GM10248 (cell line): ENCODE data around the gene DVL3.

Source experiments
- CTCF ChIA-PET: fragments of 300-600 bp; sonication (Branson Sonifier 250); formaldehyde crosslinking; extraction: SDS; loops from one replicate; lab custom pipeline; 2021; ENCODE audit warnings: antibody characterized with exemption; lab: Yijun Ruan, JAX
- POLR2A ChIA-PET: fragments of 350-650 bp; sonication (Branson Sonifier 250); formaldehyde crosslinking; extraction: SDS; loops from one replicate; lab custom pipeline; 2020; ENCODE audit warnings: antibody characterized with exemption; lab: Yijun Ruan, JAX
- DNase-seq: peaks from one replicate; pipeline ENCODE4 v3.0.0; 2012; ENCODE audit errors: extremely low spot score
- TF ChIP-seq, protein P1 (sequence below): IDR thresholded peaks from 2 replicates; pipeline ENCODE4 v1.5.1; 2012; ENCODE audit warnings: mild to moderate bottlenecking, low read depth; ENCODE audit errors: extremely low read depth, missing control alignments, control extremely low read depth

The DVL3 gene

DNA sequence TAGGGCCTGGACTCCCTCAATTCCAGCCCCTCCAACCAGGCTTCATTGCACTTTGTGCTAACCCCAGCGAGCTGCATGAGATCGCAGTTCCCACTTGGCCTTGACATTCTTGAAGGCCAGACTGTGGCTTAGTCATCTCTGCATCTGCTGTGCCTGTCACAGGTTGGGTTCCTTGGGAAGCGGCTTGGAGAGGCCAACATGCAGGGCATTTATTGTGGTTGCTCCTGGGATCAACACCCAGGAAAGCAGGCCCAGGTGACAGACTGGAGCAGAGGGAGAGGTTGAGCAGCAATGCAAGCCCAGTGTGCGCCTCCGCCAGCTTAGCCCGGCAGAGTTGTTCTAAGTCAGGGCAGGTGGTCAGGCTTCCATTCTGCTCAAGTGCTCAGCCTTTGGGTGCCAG is 41.4 kb downstream of the DVL3 start:
- TF ChIP-seq, protein P1, sequence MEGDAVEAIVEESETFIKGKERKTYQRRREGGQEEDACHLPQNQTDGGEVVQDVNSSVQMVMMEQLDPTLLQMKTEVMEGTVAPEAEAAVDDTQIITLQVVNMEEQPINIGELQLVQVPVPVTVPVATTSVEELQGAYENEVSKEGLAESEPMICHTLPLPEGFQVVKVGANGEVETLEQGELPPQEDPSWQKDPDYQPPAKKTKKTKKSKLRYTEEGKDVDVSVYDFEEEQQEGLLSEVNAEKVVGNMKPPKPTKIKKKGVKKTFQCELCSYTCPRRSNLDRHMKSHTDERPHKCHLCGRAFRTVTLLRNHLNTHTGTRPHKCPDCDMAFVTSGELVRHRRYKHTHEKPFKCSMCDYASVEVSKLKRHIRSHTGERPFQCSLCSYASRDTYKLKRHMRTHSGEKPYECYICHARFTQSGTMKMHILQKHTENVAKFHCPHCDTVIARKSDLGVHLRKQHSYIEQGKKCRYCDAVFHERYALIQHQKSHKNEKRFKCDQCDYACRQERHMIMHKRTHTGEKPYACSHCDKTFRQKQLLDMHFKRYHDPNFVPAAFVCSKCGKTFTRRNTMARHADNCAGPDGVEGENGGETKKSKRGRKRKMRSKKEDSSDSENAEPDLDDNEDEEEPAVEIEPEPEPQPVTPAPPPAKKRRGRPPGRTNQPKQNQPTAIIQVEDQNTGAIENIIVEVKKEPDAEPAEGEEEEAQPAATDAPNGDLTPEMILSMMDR, result no peak
- DNase-seq, result no peak
- ChIA-PET POLR2A (no interaction called here), CTCF (interaction anchor here (1.0 to 4.4 kb wide), 3 partner anchors 20 to 301 kb away, joined by 3 to 17 read pairs (median 4); no protein-coding TSS in a partner anchor)

GRCh38 chr3:184198509-184198908 is 43.3 kb downstream of the DVL3 start:
- CTCF ChIA-PET, result interaction anchor here (0.8 to 4.4 kb wide), 3 partner anchors 29 to 71 kb away, joined by 3 to 17 read pairs (median 7); partner anchors contain the start of gene EEF1AKMT4
- no peak for DNase-seq
- TF ChIP-seq, protein P1, result no peak
- POLR2A ChIA-PET, result interaction anchor here (0.5 to 1.0 kb wide), 4 partner anchors 13 to 97 kb away, joined by 3 to 10 read pairs (median 4); partner anchors contain the start of gene ABCF3

DNA sequence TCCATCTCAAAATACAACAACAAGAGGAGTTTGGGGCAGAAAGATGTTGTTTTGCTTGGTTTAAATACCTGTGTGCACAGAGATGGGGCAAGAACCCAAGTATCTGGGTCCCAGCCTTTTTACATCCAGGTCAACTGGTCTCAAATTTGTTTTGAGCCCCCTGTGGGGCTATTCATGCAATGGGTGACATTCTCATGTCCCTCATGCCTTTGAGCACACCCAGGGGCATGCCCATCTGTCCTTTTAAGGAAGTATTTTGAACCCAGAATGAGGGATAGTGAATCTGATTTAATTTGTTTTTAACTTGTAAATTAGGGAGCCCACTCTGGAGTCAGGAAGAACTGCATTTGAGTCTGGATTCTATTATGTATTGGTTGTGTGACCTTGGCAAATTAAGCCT is 45.6 kb downstream of the DVL3 start:
- TF ChIP-seq, protein P1, result no peak
- ChIA-PET POLR2A (no interaction called here), CTCF (interaction anchor here (4.4 kb wide), 1 partner anchor 27 kb away, joined by 17 read pairs; no protein-coding TSS in a partner anchor)
- DNase-seq, result no peak

GRCh38 chr3:184203526-184203925 is 48.3 kb downstream of the DVL3 start:
- DNase-seq, result no peak
- ChIA-PET POLR2A (no interaction called here), CTCF (interaction anchor here (0.9 to 17.3 kb wide), 2 partner anchors 23 to 46 kb away, joined by 3 to 160 read pairs; partner anchors contain the start of genes EEF1AKMT4 and VWA5B2)
- TF ChIP-seq, protein P1, result no peak

DNA sequence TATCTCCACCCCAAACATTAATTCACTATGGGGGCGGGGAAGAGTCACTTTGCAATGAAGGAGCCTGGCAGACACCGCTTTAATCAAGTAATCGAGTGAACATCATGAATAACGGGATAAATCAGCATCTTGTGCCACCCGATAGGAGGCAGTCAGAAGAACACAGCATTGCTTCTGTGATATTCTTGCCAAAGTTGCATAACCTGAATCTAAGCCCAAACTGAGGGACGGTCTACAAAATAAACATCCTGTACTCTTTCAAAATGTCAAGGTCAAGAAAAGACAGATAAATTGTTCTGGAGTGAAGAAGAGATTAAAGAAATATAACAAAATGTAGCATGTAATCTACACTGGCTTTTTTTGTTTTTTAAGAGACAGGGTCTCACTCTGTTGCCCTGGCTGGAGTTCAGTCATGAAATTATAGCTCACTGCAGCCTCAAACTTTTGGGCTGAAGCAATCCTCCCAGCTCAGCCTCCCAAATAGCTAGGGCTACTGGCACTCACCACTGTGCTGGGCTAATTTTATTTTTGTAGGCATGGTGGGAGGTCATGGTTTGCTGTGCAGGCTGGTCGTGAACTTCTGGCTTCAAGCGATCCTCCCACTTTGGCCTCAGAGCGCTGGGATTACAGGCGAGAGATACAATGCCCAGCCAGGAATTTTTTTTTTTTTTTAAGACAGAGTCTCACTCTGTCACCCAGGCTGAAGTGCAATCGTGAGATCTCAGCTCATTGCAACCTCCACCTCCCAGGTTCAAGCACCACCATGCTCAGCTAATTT is 54.2 kb downstream of the DVL3 start:
- ChIA-PET POLR2A (no interaction called here), CTCF (interaction anchor here (17.3 kb wide), 1 partner anchor 18 kb away, joined by 160 read pairs; the partner anchor contains the start of gene VWA5B2)
- TF ChIP-seq, protein P1, result no peak
- no peak for DNase-seq

GRCh38 chr3:184211297-184211696 is 56.1 kb downstream of the DVL3 start:
- TF ChIP-seq, protein P1, result no peak
- POLR2A ChIA-PET, result no interaction called here
- CTCF ChIA-PET, result interaction anchor here (1.5 to 17.3 kb wide), 3 partner anchors 16 to 39 kb away, joined by 3 to 160 read pairs (median 4); partner anchors contain the start of genes EEF1AKMT4 and VWA5B2
- no peak for DNase-seq
